HG03066 (cell line): ENCODE measurements around the gene DPYSL3.

Experiments
- ATAC-seq: cut with Tn5 transposase; IDR thresholded peaks from one replicate; pipeline ENCODE4 v1.9.1; 2021; ENCODE audit warnings: low read depth; ENCODE audit not compliant: unreplicated experiment

DPYSL3 gene

GRCh38 chr5:147479444-147479843 is 30.4 kb downstream of the DPYSL3 start:
- no peak for ATAC-seq

GRCh38 chr5:147474140-147474539 is 35.7 kb downstream of the DPYSL3 start:
- ATAC-seq, result no peak

- ATAC-seq, result no peak
Measured at GRCh38 chr5:147472664-147473475, 37.0 kb downstream of the DPYSL3 start.

- ATAC-seq, result no peak
Measured at GRCh38 chr5:147467973-147468508, 41.8 kb downstream of the DPYSL3 start.

- no peak for ATAC-seq
Measured at GRCh38 chr5:147466360-147466980, 43.4 kb downstream of the DPYSL3 start.

- no peak for ATAC-seq
Measured at GRCh38 chr5:147465747-147466146, 44.1 kb downstream of the DPYSL3 start.

- no peak for ATAC-seq
Measured at GRCh38 chr5:147464211-147464610, 45.7 kb downstream of the DPYSL3 start.

GRCh38 chr5:147461915-147462314 is 48.0 kb downstream of the DPYSL3 start:
- ATAC-seq, result no peak

- no peak for ATAC-seq
Measured at GRCh38 chr5:147460380-147460779, 49.5 kb downstream of the DPYSL3 start.

GRCh38 chr5:147458581-147458980 is 51.3 kb downstream of the DPYSL3 start:
- ATAC-seq, result no peak

- no peak for ATAC-seq
Measured at GRCh38 chr5:147455822-147456450, 53.9 kb downstream of the DPYSL3 start.

GRCh38 chr5:147454996-147455677 is 54.7 kb downstream of the DPYSL3 start:
- ATAC-seq, result no peak

GRCh38 chr5:147453875-147454814 is 55.7 kb downstream of the DPYSL3 start:
- ATAC-seq, result peak; percentile 86

- ATAC-seq, result no peak
Measured at GRCh38 chr5:147452165-147452811, 57.6 kb downstream of the DPYSL3 start.

GRCh38 chr5:147451193-147451592 is 58.7 kb downstream of the DPYSL3 start:
- ATAC-seq, result no peak

- no peak for ATAC-seq
Measured at GRCh38 chr5:147450606-147451005, 59.3 kb downstream of the DPYSL3 start.

- no peak for ATAC-seq
Measured at GRCh38 chr5:147448766-147449165, 61.1 kb downstream of the DPYSL3 start.

- no peak for ATAC-seq
Measured at GRCh38 chr5:147446523-147446922, 63.3 kb downstream of the DPYSL3 start.

GRCh38 chr5:147445917-147446316 is 64.0 kb downstream of the DPYSL3 start:
- no peak for ATAC-seq
